H4 (cell line): ENCODE results near the gene PXMP4. TPM values are rescaled to one million over a fixed set of nuclear protein-coding genes. Genes with fewer than 3 reads are reported as not detected.

Experiments
- DNase-seq: peaks from one replicate; pipeline ENCODE4 v3.0.0-alpha.2; 2015; ENCODE audit warnings: low spot score
- total RNA-seq: library from RNA; depleted of rRNA; stranded (reverse); fragments of >200 nt; shearing (Covaris generic); gene quantifications from 2 replicates; pipeline ENCODE4 v1.2.3, GENCODE V29; 2014

PXMP4 gene
- total RNA-seq, 1 experiment from 2014 or later = 2.5 TPM

DNA sequence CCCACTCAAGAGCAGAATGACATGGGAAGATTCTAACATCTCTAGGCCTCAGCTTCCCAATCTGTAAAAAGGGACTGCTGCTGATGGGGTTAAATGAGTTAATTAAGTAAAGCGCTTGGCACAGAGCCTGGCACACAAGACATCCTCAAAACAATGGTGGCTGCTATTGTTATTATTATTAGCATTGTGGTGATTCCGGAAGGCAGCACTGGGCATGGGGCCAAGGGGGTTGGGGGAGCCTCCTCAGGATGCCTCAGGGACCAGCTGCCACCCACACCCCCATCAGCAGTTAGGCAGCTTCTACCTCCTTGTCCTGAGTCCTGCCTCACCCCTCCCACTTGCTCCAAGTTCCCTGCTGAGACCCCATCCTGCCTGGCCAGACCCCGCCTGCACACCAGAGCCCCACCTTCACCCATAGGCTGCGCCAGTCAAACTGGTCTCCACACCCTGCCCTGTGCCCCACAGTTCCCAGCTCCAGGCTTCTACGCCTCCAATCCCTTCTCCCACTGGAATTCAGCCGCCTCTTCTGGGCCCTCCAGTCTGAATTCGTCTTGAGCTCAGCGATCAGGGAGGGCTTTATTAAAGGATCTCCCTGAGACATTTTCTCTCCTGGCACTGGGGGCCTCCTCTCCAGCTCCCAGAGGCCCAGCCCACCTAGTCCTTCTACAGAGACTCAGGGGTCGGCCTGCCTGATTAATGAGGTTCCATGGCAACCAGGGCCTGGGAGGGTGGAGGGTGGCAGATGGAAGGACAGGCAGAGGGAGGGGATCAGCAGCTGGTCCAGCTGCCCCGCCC is 35.4 kb downstream of the PXMP4 start:
- DNase-seq = no peak

DNA sequence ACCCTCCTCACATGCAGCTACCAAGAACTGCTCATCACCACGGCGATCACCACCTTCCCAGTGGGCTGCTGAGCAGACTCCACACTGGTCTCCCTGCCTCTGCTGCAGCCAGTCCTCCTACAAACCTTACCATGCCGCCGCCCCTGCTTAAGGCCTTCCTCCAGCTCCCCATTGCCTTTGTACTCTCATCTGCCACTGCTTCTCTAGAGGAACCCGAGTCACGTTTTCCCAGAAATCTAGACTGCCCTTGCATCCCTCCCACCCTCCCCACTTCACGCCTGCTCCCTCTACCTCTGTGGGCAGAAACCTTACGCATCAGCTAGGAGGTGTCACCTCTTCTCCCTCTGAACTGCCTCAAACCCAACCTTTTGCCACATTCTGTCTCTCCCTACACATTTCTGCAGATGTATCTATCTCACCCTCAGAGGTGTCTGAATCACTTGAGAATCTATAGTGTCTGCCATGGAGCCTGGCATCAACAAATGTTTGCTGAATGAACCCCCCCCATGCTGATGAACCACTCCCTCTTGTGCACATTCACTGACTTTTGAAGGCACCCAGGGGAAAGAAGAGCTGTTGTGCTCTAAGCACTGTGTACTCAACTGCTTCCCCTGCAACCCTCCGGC is 38.3 kb downstream of the PXMP4 start:
- DNase-seq = no peak

GRCh38 chr20:33681288-33681687 is 38.8 kb downstream of the PXMP4 start:
- no peak for DNase-seq

DNA sequence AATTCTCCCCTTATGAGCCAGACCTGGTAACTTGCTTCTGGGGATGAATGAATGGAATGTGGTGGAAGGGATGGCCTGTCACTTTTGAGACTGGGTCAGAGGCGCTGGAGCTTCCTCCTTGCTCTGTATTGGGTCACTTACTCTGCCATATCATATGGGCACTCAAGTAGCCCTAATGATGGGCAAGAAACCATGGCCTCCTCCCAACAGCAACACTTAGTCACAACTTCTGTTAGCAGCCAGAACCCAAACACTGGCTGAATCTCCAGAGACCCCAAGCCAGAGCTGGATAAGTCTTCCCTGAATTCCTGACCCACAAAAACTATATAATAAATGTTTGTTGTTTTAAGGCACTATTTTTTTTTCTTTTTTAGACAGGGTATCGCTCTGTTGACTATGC is 39.4 kb downstream of the PXMP4 start:
- no peak for DNase-seq

GRCh38 chr20:33679758-33680485 is 40.2 kb downstream of the PXMP4 start:
- DNase-seq = no peak

GRCh38 chr20:33677991-33678702 is 42.0 kb downstream of the PXMP4 start:
- no peak for DNase-seq

- no peak for DNase-seq
These were observed 43.2 kb downstream of the PXMP4 start for GRCh38 chr20:33676652-33677645.

GRCh38 chr20:33676121-33676520 is 44.0 kb downstream of the PXMP4 start:
- DNase-seq = no peak

GRCh38 chr20:33675136-33675959 is 44.8 kb downstream of the PXMP4 start:
- no peak for DNase-seq

DNA sequence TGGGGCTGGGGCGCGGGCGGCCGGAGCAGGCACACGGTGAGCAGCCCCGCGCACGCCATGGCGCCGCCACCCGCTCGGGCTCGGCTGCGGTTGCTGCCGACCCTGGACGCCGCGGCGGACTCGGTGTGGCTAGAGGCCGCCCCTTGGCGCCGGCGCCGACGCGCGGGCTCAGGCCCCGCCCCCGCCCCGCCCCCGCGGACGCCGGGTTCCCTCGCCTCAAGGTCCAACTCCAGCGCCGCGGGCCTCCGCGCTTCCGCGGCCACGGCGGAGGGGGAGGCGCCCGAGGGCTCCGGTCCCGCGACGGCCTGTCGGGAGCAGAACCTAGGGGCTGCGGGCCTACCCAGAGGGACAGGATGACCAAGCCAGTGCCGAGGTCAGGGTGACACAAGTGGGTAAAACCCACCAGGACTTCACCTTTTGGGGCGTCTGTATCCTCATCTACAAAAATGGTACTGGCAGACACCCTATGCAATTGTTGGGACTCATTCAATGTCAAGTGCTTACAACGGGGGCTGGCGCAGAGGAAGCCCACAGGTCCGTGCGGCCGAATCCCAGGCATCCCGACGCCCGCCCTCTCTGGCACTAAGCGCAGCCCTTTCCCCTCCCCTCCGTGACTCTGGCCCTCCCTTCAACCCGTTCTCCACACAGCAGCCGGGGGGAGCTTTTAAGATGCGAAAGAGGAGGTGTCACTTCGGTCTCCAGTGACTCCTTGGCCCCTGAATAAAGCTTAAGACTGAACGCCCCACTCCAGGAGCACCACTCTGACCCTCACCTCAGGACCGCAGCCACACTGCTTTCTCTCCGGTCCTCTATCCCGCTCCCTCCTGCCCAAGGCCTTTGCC is 45.6 kb downstream of the PXMP4 start, which contains the start of gene NECAB3:
Gene NECAB3, minus strand, starts transcription at position 135 of the 842 bp plus-strand sequence. Its CDS starts 76 bp downstream, at position 59.
- DNase-seq = no peak

GRCh38 chr20:33673410-33674293 is 46.5 kb downstream of the PXMP4 start:
- no peak for DNase-seq

GRCh38 chr20:33673114-33673409 is 47.0 kb downstream of the PXMP4 start:
- DNase-seq = no peak

- DNase-seq = no peak
These were observed 47.5 kb downstream of the PXMP4 start for GRCh38 chr20:33672426-33673113.

GRCh38 chr20:33671573-33672288 is 48.4 kb downstream of the PXMP4 start:
- DNase-seq = no peak

DNA sequence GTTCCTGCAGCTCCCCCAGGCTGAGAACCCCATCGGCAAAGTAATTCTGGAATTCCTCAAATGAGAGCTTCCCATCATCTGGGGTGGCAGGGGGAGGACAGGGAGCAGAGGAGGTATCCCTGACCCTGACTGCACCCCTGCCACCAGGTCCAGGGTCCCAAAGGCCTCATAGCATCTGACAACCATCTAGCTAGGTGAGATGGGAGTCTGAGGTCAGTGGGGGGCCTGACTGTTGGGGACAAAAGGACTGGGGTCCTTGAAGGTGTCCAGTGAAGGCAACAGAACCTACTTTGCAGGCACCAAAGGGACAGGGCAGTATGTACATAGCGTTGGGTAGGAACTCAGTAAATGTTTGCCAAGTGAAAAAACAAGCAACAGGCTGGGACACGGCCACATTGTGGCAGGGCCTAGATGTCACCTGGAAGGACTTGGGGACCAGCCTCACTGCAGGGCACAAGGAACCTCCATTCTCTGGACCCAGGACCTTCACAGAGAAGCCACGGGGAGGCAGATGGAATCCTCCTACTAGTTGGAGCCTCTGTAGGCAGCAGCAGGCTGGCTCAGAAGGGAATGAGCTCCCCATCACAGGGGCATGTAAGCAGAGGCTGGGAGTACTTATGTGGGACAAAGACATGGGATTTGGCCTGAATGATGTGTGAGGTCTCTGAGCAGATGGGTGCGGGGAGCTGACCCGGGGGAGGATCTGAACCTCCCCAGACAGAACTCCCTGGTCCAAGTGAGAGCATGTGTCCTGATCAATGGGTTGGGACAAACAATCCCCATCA is 49.2 kb downstream of the PXMP4 start:
- DNase-seq = no peak
